Common myeloid progenitor, CD34-positive (primary cell): ENCODE results near the gene CHPT1. TPM values are rescaled to one million over a fixed set of nuclear protein-coding genes. Genes with fewer than 3 reads are reported as not detected.

Source experiments
- CTCF ChIA-PET: fragments of 350-600 bp; sonication (Branson Sonifier 250); formaldehyde crosslinking; loops from one replicate; lab custom pipeline; 2021; ENCODE audit warnings: antibody characterized with exemption; lab: Charles Lee
- POLR2A ChIA-PET: fragments of 350-600 bp; sonication (Branson Sonifier 250); formaldehyde crosslinking; loops from one replicate; lab custom pipeline; 2021; ENCODE audit warnings: antibody characterized with exemption; lab: Charles Lee
- DNase-seq, 3 donors: peaks; one replicate each; pipeline versions ENCODE4 v3.0.0 to v3.0.0-alpha.2; 2013
- H3K27ac ChIP-seq, 2 experiments: 1 replicate in 1 of 2; 2 replicates in 1 of 2; pipeline ENCODE4 v1.7.0; 2013; ENCODE audit warnings: inconsistent platforms in 2 of 2, low read length in 2 of 2, mild to moderate bottlenecking in 2 of 2, low read depth in 1 of 2, moderate library complexity in 1 of 2; ENCODE audit not compliant: severe bottlenecking in 2 of 2, insufficient read depth in 1 of 2, poor library complexity in 1 of 2
- H3K27me3 ChIP-seq, 5 experiments: replicated peaks in 2 of 5; 1 replicate in 3 of 5; 2 replicates in 2 of 5; pipeline versions ENCODE4 v1.6.1 to v1.7.0; 2013; ENCODE audit warnings: low read length in 4 of 5, mild to moderate bottlenecking in 2 of 5, moderate library complexity in 2 of 5, inconsistent platforms in 1 of 5; ENCODE audit not compliant: insufficient read depth in 5 of 5, control insufficient read depth in 4 of 5
- H3K36me3 ChIP-seq, 4 experiments: 1 replicate in 2 of 4; 2 replicates in 2 of 4; pipeline versions ENCODE4 v1.6.1 to v1.7.0; 2013; ENCODE audit warnings: low read length in 3 of 4, control low read depth in 1 of 4, mild to moderate bottlenecking in 1 of 4; ENCODE audit not compliant: control insufficient read depth in 4 of 4, insufficient read depth in 4 of 4
- H3K4me1 ChIP-seq, 4 experiments: 1 replicate in 3 of 4; 2 replicates in 1 of 4; pipeline versions ENCODE4 v1.6.1 to v1.7.1; 2013; ENCODE audit warnings: low read length in 3 of 4, mild to moderate bottlenecking in 3 of 4, control low read depth in 1 of 4, inconsistent platforms in 1 of 4, moderate library complexity in 1 of 4; ENCODE audit not compliant: control insufficient read depth in 4 of 4, insufficient read depth in 4 of 4; ENCODE audit errors: control extremely low read depth in 1 of 4
- H3K4me3 ChIP-seq, 7 experiments: 1 replicate in 4 of 7; 2 replicates in 3 of 7; pipeline versions ENCODE4 v1.5.1 to v1.7.0; 2013; ENCODE audit warnings: mild to moderate bottlenecking in 7 of 7, low read length in 6 of 7, moderate library complexity in 6 of 7, inconsistent platforms in 2 of 7, low read depth in 2 of 7, control low read depth in 1 of 7; ENCODE audit not compliant: insufficient read depth in 4 of 7, control insufficient read depth in 1 of 7; ENCODE audit errors: extremely low read depth in 1 of 7
- H3K9me3 ChIP-seq, 5 experiments: 1 replicate in 4 of 5; 2 replicates in 1 of 5; pipeline versions ENCODE4 v1.6.1 to v1.7.1; 2013; ENCODE audit warnings: low read length in 4 of 5, mild to moderate bottlenecking in 2 of 5, inconsistent platforms in 1 of 5, low read depth in 1 of 5, moderate library complexity in 1 of 5; ENCODE audit not compliant: control insufficient read depth in 4 of 5, insufficient read depth in 2 of 5; ENCODE audit errors: control extremely low read depth in 1 of 5
- WGBS: methylation state at CpG from one replicate; pipeline ENCODE4 v1.1.5; 2013; ENCODE audit not compliant: insufficient coverage; 5-methylcytosine and 5-hydroxymethylcytosine counted together
- polyA plus RNA-seq: library from polyadenylated mRNA; unstranded; fragments of 120-200 nt; gene quantifications from one replicate; pipeline ENCODE4 v1.2.1, GENCODE V29; 2013

CHPT1 gene
- 57.2 TPM for polyA plus RNA-seq

DNA sequence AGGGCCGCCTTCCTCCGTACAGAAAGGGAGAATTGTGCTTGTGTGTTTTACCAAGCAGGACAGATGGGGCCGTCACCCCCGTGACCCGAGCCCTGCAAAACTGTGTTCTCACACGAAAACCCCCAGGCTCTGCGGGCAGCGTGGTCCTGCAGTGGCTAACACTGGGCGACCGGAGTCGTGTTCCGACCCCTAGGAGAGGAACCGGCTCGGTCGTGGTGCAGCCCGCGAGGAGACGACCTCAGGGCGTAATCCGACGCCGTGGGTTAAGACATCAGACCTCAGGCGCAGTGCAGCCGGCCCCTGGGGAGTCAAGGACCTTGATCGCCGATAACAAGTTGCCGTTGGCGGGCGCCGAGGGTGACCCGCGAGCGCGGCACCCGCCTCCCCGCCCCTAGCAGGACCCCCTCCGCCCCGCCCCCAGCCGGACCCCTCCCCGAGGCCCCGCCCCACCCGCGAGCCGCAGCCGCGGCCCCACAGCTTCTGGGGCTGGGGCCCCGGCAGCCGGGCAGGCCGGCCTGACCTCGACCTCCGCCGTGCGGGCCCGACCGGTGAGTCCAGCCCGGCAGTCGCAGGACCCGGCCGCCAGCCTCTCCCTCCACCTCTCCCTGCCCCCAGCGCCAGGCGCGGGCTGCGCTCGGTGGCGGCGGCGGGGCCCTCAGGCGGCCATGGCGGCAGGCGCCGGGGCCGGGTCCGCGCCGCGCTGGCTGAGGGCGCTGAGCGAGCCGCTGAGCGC, at the start of gene CHPT1:
Gene CHPT1, plus strand, starts transcription at position 444 of the 733 bp plus-strand sequence. Its CDS starts 222 bp downstream, at position 666.
- DNase-seq, result peak; percentile 56 to 82 (median 69)
- no peaks in the 10 kb centered on the region for H3K27me3 ChIP-seq
- peaks cover 2 to 35% (median 18%) of the 10 kb centered on the region in 4 experiments for H3K4me1 ChIP-seq
- peak within 1 kb of the TSS; percentile 90 to 96 (median 92) for H3K4me3 ChIP-seq
- H3K36me3 ChIP-seq, result no peaks in the 10 kb centered on the region
- POLR2A ChIA-PET, result interaction anchor here (0.6 kb wide), 1 partner anchor 127 kb away, joined by 3 read pairs; no protein-coding TSS in a partner anchor
- peak within 1 kb of the TSS; percentile 66 to 86 for H3K27ac ChIP-seq
- CTCF ChIA-PET, result interaction anchor here (1.3 kb wide), 1 partner anchor 16 kb away, joined by 4 read pairs; no protein-coding TSS in a partner anchor
- H3K9me3 ChIP-seq, result no peaks in the 10 kb centered on the region
- 0% methylated on average over 51 of the region's 80 CpGs for WGBS

DNA sequence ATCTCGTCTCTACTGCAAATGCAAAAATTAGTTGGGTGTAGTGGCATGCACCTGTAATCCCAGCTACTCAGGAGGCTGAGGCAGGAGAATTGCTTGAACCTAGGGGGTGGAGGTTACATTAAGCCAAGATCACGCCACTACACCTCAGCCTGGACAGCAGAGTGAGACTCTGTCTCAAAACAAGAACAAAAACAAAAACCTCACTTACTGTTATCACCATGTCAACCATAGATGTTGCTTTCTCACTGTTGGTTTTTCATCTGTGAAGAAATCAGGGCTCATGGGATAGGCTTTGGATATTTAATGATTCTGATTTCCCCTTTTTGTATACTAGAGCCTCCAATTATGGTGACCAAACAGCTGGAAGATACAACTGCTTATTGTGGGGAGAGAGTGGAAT, 49.7 kb upstream of the CHPT1 start:
- Histone ChIP-seq H3K4me1 (peaks cover 0 to under 1% (median under 1%) of the 10 kb centered on the region in 4 experiments), H3K27me3 (peaks cover 0 to 3% (median 0%) of the 10 kb centered on the region in 5 experiments), H3K36me3 (no peaks in the 10 kb centered on the region), H3K9me3 (no peaks in the 10 kb centered on the region), H3K4me3 (no peak overlapping the region), H3K27ac (no peak overlapping the region)
- DNase-seq, result no peak
- CTCF ChIA-PET, result no interaction called here
- POLR2A ChIA-PET, result no interaction called here
- WGBS, result 100% methylated on average over 1 of the region's 2 CpGs

DNA sequence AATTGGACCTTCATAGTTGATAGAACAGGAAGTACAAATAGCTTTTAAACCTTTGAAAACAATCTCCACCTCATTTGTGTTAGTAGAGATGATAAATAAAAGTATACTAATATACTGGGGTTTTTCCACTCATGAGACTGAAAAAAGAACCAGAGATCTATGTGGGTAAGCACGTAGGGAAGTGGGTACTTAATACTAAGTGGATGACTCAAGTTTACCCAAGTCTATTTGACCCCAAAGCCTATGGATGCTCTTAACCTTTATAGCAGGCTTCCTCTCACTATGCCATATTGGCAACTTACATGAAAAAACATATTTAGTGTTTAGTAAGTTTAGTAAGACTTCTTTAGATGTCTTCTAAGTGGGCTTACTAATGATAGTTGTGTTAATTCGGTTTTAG, 49.2 kb upstream of the CHPT1 start:
- ChIA-PET CTCF (no interaction called here), POLR2A (no interaction called here)
- no peaks in the 10 kb centered on the region for H3K36me3 ChIP-seq
- no peak for DNase-seq
- H3K4me1 ChIP-seq, result no peaks in the 10 kb centered on the region
- no peak overlapping the region for H3K27ac ChIP-seq
- WGBS, result no CpG with 5 or more reads among the region's 2 CpGs
- no peaks in the 10 kb centered on the region for H3K9me3 ChIP-seq
- no peak overlapping the region for H3K4me3 ChIP-seq
- no peaks in the 10 kb centered on the region for H3K27me3 ChIP-seq

DNA sequence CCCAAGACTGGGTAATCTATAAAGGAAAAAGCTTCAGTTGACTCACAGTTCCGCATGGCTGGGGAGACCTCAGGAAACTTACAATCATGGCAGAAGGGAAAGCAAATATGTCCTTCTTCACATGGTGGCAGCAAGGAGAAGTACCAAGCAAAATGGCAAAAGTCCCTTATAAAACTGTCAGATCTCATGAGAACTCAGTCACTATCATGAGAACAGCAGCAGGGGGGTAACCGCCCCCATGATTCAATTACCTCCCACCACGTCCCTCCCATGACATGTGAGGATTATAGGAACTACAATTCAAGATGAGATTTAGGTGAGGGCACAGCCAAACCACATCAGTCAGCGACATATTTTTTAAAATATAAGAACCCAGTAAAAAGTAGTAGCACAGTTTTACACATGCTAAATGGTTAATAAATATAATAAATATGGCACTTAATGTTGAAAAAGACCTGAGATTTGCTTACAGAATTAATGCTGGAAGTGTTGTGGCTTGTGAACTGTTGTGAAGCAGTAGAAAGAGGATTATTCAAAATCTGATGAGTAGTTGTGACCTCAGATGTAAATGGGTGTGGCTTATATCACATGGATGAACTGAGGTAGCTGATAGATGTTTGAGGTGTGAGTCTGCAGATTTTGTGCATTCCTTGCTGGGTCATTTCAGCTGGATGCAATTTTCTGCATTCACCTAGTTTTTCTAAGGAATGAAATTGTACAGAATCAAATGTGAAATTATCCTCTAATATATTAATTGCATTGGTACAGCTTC, 46.9 kb upstream of the CHPT1 start:
- POLR2A ChIA-PET, result no interaction called here
- Histone ChIP-seq H3K4me1 (no peaks in the 10 kb centered on the region), H3K9me3 (no peaks in the 10 kb centered on the region), H3K27me3 (no peaks in the 10 kb centered on the region), H3K4me3 (no peak overlapping the region), H3K36me3 (no peaks in the 10 kb centered on the region), H3K27ac (no peak overlapping the region)
- CTCF ChIA-PET, result no interaction called here
- DNase-seq, result no peak
- WGBS, result 43% methylated on average over 1 of the region's 4 CpGs

DNA sequence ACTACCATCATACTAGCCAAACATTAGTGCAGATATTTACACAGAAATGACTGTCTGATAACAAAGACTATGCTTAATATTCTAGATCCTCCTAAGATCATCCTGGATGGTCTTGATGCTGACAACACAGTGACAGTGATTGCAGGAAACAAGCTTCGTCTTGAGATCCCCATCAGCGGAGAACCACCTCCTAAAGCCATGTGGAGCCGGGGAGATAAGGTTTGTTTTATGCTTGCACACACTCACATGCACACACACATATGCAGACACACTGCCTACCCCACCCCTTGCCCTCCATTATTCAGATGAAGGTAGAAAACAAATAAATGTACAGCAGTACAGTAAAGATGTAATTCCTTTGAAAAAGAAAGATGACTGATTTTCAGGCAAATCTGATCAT, 44.4 kb upstream of the CHPT1 start:
- no peaks in the 10 kb centered on the region for H3K4me1 ChIP-seq
- ChIA-PET CTCF (no interaction called here), POLR2A (interaction anchor here (0.7 kb wide), 1 partner anchor 23 kb away, joined by 3 read pairs; no protein-coding TSS in a partner anchor)

DNA sequence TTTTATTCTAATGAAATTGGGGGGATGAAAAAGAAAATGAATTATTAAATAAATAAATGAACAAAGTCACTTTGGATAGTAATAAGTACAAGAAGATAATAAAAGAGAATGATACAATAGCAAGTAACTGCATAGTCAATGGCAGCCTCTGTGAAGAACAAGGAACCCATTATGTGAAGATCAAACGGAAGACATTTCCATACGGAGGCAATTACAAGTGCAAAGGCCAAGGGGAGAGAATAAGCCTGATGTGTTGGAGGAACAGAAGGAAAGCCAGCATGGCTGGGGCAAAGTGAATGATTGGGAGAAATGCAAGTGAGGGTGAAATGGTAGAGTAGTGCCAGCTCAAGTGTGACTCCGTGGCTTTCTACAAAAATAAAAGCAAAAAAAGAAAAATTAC, 43.9 kb upstream of the CHPT1 start:
- no peak overlapping the region for H3K4me3 ChIP-seq
- no peaks in the 10 kb centered on the region for H3K36me3 ChIP-seq
- 60% methylated on average over 2 of the region's 3 CpGs for WGBS
- no peaks in the 10 kb centered on the region for H3K4me1 ChIP-seq
- ChIA-PET CTCF (no interaction called here), POLR2A (interaction anchor here (0.7 kb wide), 1 partner anchor 23 kb away, joined by 3 read pairs; no protein-coding TSS in a partner anchor)
- H3K27ac ChIP-seq, result no peak overlapping the region
- H3K27me3 ChIP-seq, result no peaks in the 10 kb centered on the region
- no peak for DNase-seq
- H3K9me3 ChIP-seq, result no peaks in the 10 kb centered on the region

More for the DNA sequence above, 44.4 kb upstream of the CHPT1 start:
- no peaks in the 10 kb centered on the region for H3K27me3 ChIP-seq
- WGBS, result 40% methylated on average over 1 of the region's 3 CpGs
- H3K27ac ChIP-seq, result no peak overlapping the region
- no peaks in the 10 kb centered on the region for H3K36me3 ChIP-seq
- H3K4me3 ChIP-seq, result no peak overlapping the region
- peak in 1 of 3 donors; percentile 38 for DNase-seq
- no peaks in the 10 kb centered on the region for H3K9me3 ChIP-seq
